ENCODE results near the gene COX19.
"Not testable (repeated sequence)": the region's sequence is repeated elsewhere in the genome, so short reads cannot be mapped to it uniquely, and the experiment has no call there.

The COX19 gene

DNA sequence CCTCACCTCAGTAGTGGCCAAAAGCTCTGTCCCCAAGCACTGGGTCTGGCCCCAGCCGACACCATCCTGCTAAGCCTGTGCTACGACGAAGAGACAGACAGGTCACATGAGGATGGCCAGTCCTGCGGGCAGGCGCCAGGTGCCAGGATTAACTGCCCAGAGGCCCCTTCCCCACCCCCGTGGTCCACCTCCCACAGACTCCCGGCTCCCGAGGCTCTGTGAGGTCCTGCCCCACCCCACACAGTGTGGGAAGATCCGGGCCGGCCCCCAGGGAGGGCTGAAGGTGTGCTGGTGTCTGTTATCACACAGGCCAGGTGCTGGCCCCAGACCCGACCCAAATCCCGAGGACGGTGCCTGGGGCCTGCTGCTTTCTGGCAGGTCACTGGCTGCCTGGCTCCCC lies 34.9 kb upstream of the COX19 start:
- DNase-seq (ENCODE audit: low read depth): no peak

DNA sequence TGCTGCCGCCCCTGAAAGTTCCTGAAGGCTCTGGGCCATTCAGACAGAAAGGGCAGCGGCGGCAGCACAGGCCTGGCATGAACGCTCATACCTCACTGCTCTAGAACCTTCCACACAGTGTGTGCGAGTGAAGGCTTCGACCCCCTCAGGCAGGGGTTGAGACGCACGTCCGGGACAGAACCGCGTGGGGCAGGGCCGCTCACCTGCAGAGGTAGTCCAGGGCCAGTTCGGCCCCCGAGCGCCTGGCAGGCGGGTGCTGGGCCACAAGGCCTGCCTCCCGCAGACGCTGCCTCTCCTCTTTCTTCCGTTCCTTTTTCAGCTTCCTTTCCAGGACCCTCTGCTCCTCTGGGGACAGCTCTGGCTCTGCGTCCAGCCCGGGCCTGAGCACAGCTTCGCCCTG lies 34.4 kb upstream of the COX19 start:
- DNase-seq (ENCODE audit: low read depth): no peak

DNA sequence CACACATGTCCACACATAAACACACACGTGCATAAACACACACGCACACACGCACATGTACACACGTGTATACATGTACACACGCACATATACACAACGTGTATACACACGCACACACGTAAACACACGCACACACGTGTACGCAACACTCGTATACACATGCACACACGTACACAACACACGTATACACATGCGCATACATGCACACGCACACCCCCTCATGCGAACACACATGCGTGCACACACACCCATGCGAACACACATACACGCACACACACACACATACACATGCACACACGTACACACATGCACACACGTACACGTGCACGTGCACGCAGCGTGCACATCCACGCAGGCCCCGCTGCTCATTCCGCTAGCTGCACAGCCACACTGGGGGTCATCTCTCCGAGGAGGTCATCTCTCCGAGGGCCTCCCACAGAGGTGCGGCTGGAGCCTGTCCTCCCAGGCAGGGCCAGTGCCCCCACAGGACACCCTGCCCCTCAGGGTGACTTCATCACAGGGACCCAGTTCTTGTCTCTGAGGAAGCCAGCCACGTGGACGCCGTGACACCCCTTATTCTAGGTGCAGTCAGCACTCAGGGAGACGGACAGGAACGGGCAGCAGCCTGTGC lies 33.5 kb upstream of the COX19 start:
- no peak for DNase-seq (ENCODE audit: low read depth)

DNA sequence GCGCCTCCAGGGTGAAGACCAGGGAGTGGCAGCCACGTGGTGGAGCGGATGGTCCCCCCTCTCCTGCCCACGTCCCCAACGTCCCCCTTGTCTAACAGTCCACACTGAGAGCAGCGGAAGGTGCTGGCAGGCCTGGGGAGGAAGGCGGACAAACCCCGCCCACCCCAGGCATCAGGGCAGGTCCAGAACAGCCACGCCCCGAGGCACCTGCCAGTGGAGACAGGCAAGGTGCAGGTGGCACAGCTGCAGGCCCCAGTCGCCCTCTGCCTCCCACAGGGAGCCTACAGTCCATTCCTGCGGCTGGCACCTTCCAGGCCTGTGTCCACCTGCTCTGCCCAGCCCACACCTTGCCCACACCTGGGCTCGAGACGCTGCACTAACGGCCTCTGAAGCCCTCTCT lies 32.6 kb upstream of the COX19 start:
- no peak for DNase-seq (ENCODE audit: low read depth)

DNA sequence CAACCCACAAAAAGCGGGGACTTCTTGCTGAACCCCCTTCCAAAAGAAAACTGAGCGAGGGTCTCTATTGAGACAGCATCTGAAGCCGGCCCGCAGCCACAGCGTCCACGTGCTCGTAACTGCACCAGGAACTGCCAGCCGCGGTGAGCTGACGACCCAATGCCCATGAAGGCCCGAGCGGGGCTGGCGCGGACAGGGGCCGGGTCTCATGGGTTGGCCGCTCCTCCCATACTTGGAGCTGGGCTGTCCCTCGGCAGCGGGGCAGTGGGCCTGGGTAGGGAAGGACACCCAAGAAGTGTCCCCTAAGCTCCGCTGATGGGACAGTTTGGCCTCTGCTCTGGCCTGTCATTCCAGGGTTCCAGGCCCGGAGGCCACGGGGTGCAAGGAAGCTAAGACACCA lies 30.0 kb upstream of the COX19 start:
- no peak for DNase-seq (ENCODE audit: low read depth)

DNA sequence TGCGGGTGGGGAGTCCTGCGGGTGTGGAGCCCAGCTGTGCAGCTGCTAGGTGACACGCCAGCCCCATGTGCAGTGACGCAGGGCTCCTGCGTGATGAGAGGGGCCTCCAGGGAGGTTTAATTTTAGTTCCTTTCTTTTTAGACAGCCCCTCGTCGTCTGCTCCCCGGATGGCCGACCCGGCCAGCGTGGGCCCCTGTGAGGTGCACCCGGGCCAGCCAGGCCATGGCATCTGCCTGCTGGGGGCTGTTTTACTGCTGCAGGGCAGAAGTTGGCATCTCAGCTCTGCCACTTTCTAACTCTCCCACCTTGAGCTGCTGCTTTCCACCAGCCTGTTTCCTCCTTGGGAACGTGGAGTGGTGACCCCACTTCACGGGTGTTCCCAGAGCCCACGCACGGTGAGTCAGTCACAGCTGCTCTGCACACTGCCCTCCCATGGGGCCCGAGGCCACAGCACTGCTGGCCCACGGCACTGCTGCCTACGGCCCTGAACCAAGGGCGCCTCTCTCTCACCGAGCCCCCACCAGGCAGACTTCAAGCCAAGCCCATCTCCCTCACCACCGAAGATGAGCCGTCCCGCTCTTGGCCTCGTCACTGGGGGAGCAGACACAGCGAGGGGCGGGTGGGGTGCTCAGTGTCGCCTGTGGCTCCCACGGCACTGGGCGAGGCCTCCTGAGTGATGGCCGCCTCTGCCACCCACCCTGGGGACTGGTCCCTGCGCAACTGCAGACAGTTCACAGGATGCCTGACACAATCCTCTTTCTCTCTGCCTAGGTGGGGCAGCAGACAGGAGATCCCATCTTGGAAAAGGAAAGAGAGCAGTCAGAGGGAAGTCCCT lies 28.9 kb upstream of the COX19 start:
- no peak for DNase-seq (ENCODE audit: low read depth)

DNA sequence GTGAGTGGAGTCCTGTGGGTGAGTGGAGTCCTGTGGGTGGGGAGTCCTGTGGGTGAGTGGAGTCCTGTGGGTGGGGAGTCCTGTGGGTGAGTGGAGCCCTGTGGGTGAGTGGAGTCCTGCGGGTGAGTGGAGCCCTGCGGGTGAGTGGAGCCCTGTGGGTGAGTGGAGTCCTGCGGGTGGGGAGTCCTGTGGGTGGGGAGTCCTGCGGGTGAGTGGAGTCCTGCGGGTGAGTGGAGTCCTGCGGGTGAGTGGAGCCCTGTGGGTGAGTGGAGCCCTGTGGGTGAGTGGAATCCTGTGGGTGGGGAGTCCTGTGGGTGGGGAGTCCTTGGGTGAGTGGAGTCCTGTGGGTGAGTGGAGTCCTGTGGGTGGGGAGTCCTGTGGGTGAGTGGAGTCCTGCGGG lies 27.1 kb upstream of the COX19 start:
- DNase-seq (ENCODE audit: low read depth): not testable (repeated sequence)

DNA sequence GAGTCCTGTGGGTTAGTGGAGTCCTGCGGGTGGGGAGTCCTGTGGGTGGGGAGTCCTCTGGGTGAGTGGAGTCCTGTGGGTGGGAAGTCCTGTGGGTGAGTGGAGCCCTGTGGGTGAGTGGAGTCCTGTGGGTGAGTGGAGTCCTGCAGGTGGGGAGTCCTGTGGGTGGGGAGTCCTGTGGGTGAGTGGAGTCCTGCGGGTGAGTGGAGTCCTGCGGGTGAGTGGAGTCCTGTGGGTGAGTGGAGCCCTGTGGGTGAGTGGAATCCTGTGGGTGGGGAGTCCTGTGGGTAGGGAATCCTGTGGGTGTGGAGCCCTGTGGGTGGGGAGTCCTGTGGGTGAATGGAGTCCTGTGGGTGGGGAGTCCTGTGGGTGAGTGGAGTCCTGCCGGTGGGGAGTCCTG lies 26.7 kb upstream of the COX19 start:
- not testable (repeated sequence) for DNase-seq (ENCODE audit: low read depth)

DNA sequence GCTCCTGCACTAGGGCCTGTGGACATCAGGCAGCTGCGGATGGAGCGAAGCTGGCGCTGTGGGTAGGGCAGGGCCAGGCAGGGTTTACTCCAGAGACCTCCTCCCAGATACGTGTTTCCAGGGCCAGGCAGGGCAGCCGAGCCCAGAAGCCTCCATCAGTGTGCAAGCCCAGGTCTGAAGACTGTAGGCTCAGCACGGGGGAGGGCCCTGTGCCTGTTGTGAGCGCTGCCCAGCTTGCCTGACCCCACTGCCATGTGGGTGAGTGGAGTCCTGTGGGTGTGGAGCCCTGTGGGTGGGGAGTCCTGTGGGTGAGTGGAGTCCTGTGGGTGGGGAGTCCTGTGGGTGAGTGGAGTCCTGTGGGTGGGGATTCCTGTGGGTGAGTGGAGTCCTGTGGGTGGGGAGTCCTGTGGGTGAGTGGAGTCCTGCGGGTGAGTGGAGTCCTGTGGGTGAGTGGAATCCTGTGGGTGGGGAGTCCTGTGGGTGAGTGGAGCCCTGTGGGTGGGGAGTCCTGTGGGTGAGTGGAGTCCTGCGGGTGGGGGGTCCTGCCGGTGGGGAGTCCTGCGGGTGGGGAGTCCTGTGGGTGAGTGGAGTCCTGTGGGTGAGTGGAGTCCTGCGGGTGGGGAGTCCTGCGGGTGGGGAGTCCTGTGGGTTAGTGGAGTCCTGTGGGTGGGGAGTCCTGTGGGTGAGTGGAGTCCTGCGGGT lies 25.9 kb upstream of the COX19 start:
- not testable (repeated sequence) for DNase-seq (ENCODE audit: low read depth)

DNA sequence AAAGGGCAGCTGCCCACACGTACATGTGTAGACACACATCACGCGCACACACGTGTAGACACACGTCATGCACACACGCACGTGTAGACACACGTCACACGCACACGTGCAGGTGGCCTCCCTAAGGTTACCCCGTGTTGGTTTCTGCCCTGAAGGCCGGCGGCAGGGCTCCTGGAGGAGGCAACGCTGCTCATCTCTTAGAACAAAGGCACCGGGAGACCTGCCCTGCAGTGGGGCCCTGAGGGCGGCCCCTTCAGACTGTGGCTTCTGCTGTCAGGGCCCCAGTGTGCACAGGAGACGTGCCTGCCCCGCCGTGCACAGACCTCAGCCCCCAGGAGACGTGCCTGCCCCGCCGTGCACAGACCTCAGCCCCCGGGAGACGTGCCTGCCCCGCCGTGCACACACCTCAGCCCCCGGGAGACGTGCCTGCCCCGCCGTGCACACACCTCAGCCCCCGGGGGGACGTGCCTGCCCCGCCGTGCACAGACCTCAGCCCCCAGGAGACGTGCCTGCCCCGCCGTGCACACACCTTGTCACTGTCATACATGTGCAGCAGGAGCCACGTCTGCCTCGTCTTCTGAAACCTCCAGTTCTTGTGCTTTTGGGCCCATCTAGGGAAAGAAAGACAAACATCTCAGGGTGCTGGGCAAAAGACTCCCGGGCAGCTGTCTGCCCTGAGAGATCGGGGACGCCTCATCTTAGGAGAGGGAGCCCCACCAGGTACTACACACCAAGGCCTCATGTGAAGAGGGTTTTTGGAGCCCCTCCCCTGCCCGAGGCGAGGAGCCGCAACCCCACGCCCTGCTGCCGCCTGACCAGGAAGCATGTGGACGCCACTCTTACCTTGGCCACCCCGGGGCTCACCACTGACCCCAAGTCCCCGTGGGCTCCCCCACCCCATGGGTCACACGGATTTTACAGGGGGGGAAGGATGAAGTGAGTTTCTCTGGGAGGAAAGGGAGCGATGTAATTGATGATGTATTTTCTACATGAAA lies 24.9 kb upstream of the COX19 start:
- no peak for DNase-seq (ENCODE audit: low read depth)

DNA sequence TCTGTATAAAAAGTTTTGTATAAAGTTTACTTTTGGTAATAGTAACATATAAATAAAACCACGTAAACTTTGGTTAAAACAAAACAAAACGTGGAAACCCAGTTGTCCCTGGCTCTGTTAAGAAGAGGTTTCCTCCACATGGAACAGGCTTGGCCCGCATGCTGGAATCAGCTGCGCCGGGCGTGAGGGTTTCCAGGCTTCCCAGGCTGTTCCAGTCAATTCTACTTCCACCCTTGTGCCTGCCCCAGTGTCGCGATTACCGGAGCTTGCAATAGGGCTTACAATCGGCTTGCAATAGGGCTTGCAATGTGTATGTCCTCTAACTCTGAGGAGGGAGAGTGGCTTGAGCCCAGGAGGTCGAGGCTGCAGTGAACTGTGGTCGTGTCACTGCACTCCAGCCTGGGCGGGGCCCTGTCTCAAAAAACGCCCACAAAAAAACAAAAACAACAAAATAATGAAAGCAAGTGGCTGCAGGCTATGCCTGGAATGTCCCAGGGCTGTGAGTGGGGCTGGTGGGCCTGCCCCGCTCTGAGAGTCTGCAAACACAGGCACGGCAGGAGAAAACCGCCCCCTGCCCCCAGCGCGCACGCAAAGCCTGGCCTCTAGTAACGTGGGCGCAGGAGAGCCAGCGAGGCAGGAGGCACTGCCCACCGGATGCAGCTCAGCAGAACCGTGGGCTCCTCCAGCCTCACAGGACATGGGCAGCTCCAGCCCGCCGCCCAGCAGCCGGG lies 24.0 kb upstream of the COX19 start:
- DNase-seq (ENCODE audit: low read depth): no peak

DNA sequence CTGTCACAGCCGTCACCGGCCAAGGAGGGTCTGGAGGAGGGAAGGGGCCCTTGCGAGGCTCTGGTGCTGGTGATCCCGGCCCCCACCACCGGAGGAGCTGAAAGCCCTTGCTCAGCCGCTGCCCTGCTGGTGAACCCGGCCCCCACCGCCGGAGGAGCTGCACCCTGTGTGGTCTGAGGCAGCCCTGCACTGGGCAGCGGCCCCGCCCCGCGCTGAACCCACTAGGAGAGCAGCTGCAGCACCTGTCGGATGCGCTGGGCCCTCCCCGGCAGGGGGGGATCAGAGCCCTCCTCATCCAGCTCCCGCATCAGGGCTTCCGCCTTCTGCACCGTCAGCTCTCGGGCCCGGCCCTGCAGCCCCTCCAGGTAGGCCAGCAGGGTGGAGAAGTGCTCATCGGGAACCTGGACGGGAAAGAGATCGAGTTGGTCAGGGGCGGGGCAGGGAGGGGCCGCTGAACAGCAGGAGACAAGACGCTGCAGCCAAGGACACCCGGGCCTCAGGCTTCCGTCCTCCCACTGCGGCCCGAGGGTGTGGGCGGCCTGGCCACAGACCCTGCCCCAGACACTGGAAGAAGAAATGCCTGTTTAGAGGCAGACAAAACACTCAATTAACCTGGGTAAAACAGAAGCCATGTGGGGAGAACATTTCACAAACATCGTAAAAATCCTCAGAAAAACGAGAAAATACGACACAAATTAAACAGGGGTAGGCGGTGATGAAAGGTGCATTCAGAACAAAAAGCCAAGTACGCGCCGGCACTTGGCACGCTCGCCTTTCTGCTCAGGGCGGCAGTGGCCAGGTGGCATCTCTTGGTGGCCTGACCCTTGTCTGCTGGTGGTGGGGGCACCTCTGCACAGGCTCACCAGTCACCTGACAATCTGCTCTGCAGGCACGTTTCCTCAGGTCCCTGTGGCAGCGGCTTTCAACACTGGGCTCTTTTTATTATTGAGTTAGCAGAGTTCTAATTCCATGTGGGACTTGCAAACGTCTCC lies 22.4 kb upstream of the COX19 start:
- no peak for DNase-seq (ENCODE audit: low read depth)

DNA sequence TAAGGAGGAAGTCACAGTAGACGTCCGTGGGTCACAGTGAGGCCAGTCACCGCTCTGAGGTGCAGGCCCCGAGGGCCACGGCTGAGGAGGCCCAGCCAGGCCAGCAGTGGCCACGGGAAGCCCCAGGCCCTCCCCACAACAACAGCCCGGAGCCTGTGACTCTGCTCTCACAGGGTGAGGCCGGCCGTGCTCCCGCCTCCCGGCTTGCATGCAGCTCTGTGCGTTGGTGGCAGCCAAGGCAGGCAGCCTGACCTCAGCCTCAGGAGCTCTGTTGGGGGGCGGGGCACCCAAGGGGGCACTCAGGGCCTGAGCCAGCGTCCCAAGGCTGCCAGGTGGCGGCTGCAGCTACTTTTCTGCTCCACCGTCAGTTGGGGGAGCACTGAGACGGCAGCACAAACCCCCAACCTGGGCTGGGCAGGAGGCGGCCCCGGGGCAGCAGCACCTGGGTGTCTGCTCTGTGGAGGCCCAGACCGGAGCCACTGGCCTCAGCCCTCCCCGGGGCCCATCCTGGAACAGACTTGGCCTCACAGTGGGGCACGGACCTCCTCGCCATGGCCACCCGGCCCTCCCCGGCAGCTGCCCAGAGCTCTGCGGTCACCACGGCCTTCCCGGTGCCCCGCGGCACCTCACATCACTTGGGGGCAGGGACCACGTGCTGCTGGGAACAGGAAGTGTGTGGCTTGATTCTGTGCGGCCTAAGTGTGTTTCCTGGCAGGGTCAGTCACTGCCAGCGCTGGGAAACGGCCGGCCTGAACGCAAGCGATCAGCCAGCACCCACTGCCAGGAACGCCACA lies 20.9 kb upstream of the COX19 start:
- no peak for DNase-seq (ENCODE audit: low read depth)

DNA sequence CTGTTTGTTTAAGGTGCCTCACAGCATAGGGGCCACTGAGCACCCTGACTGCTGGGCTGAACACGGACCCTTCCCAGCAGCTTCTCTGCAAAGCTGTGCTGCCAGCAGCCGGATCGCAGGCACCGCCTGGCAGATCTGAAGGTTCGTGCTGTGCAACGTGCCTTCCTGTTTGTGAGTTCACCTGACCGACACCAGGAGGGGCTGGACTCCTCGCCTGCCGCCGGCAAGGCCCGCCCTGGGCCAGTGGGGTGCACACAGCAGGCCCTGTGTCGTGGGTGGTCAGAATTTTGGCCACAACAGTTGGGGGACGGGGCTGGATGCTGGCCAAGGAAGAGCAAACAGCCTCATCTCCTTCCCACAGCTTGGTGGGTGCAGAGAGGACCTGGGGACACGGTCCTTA lies 20.2 kb upstream of the COX19 start:
- DNase-seq (ENCODE audit: low read depth): no peak

DNA sequence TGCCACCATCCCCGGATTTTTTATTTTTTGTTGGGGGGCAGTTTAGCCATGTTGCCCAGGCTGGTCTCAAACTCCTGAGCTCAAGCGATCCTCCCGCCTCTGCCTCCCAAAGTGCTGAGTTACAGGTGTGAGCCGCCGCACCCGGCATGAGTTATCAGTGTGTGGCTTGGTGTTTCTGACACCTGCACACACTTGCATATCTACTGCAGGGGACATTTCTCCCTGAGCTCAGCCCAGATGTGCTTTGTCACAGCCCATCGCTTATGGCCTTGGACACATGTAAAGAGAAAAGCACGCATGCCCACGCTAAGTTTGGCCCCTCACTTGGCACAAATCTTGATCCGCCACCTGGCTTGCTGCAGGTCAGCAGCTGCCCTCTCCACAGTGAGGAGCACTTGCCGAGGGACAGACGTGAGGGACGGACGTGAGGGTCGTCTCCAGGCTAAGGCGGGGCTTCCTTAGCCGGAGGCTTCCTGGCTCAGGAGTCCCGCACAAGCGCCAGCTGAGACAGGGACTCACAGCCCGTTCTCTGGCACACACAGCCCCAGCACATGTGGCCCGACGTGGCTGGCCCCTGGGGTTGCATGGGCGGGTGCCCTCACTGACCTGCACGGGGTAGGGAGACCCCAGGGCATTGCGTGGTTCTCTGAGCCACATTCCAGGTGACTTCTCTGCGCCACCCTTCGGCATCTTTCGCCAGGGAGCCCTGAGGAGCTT lies 19.4 kb upstream of the COX19 start:
- DNase-seq (ENCODE audit: low read depth): no peak

DNA sequence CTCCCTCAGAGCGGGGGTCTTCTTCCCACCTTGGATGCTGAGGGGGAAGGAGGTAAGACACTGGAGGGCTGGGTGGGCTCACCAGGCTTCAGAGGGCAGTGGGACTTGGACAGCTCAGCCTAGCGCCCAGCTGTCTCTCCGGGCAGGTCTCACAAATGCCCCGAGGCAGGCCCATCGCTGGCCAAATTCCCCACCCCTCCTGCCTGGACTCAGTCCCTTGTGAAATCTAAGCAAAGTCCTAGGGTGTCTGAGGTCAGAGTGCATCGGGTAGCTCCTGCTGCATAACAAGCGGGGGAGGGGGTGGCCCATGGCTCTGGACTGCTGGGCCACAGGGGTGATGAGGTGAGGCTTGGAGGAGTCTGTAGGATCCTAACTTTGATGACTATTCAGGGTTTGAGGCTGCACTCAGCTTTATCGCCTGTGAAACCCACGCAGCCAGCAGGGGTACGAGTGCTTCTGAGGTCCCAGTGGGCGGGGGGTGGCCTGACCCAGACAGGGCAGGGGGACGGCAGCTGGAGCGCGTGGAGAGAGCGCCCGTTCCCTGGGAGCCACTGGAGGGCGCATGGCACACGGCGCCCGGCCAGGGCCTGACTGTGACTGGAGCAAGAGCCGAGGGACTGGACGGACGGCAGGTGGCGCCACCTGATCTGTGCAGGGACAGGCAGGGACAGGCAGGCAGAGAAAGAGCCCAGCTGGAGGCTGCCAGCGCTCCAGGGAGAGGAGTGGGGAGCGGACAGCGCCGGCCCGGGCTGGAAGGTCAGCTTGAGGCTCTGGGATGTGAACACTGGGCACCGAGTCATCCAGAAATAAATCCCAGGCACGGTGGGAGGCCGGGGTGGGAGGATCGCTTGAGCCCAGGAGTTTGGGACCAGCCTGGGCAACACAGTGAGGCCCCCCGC lies 17.6 kb upstream of the COX19 start:
- DNase-seq (ENCODE audit: low read depth): peak; percentile 97
